ENCODE results near the gene TMEM205. TPM values are rescaled to one million over a fixed set of nuclear protein-coding genes. Genes with fewer than 3 reads are reported as not detected.

The TMEM205 gene
- 100 to 1,000 TPM; 101 to 125 TPM for total RNA-seq
- 100 to 1,000 TPM; 129 to 166 TPM for polyA plus RNA-seq
- long read RNA-seq, donor 1, transcript TMEM205-203 (2 exons, 1,147 nt) = minor isoform, 13 of 66 reads
- long read RNA-seq, donor 1, transcript TMEM205-210 (4 exons, 840 nt) = minor isoform, 8 of 66 reads
- long read RNA-seq, donor 1, transcript TMEM205-201 (3 exons, 1,034 nt) = minor isoform, 9 of 66 reads
- long read RNA-seq, donor 1, transcript TMEM205-216 (4 exons, 792 nt) = major isoform, 28 of 66 reads
- long read RNA-seq, donor 1, partial matches to known transcripts = 0 of 66 reads
- long read RNA-seq, donor 1, other reads (novel, unspliced or antisense) = 0 of 66 reads
- long read RNA-seq, donor 2, transcript TMEM205-216 (4 exons, 792 nt) = major isoform, 16 of 36 reads
- long read RNA-seq, donor 2, transcript TMEM205-203 (2 exons, 1,147 nt) = minor isoform, 8 of 36 reads
- long read RNA-seq, donor 2, partial matches to known transcripts = 0 of 36 reads
- long read RNA-seq, donor 2, other reads (novel, unspliced or antisense) = 0 of 36 reads
- long read RNA-seq, donor 3, transcript TMEM205-216 (4 exons, 792 nt) = major isoform, 22 of 38 reads
- long read RNA-seq, donor 3, partial matches to known transcripts = 0 of 38 reads
- long read RNA-seq, donor 3, other reads (novel, unspliced or antisense) = 0 of 38 reads
- long read RNA-seq, donor 4, transcript TMEM205-216 (4 exons, 792 nt) = major isoform, 15 of 35 reads
- long read RNA-seq, donor 4, partial matches to known transcripts = 7 of 35 reads
- long read RNA-seq, donor 4, other reads (novel, unspliced or antisense) = 0 of 35 reads
- long read RNA-seq, donor 5, transcript TMEM205-216 (4 exons, 792 nt) = major isoform, 39 of 82 reads
- long read RNA-seq, donor 5, transcript TMEM205-201 (3 exons, 1,034 nt) = minor isoform, 5 of 82 reads
- long read RNA-seq, donor 5, transcript TMEM205-203 (2 exons, 1,147 nt) = minor isoform, 10 of 82 reads
- long read RNA-seq, donor 5, transcript TMEM205-210 (4 exons, 840 nt) = minor isoform, 12 of 82 reads
- long read RNA-seq, donor 5, partial matches to known transcripts = 9 of 82 reads
- long read RNA-seq, donor 5, other reads (novel, unspliced or antisense) = 0 of 82 reads

- no peaks in the 10 kb centered on the region for H3K27me3 ChIP-seq (ENCODE audit: control insufficient read depth in 3 of 3, insufficient read depth in 3 of 3, low read length in 2 of 3)
- WGBS, 2 donors = 0 to 1% methylated on average over 50 of the region's 50 CpGs
- peak within 1 kb of the TSS; percentile 83 for H3K4me3 ChIP-seq
- peak within 1 kb of the TSS; percentile 55 to 85 for H3K27ac ChIP-seq (ENCODE audit: low read depth in 1 of 2, low read length in 1 of 2)
- no peak for TF ChIP-seq CTCF (IDR thresholded peaks at IDR 0.05; ENCODE audit: control extremely low read depth, extremely low read depth)
- peaks cover 5 to 19% (median 8%) of the 10 kb centered on the region in 5 donors for H3K4me1 ChIP-seq (ENCODE audit: control insufficient read depth in 5 of 5, insufficient read depth in 5 of 5, low read length in 5 of 5)
- peak; percentile 99 to 100 (median 99) for DNase-seq
- ATAC-seq (ENCODE audit: insufficient read depth, low FRiP score) = peak; percentile 95
- peaks cover 0 to 5% (median 2%) of the 10 kb centered on the region in 4 donors for H3K9me3 ChIP-seq (ENCODE audit: control insufficient read depth in 4 of 4, insufficient read depth in 3 of 4, low read length in 3 of 4)
- H3K36me3 ChIP-seq (ENCODE audit: control insufficient read depth in 4 of 4, insufficient read depth in 4 of 4, low read length in 4 of 4) = peaks cover 0 to 5% (median 3%) of the 10 kb centered on the region in 4 donors
- peak within 1 kb of the TSS; percentile 65 to 96 for H3K9ac ChIP-seq (ENCODE audit: insufficient read depth in 1 of 2, low read length in 2 of 2)
Measured at GRCh38 chr19:11346104-11346940, at the start of gene TMEM205, which contains the start of gene CCDC159. Gene TMEM205 (minus strand): TSS chr19:11346268. CDS start chr19:11345619, 649 bp downstream. Gene CCDC159 (plus strand): TSS chr19:11346519. CDS start chr19:11346607, 88 bp downstream.

GRCh38 chr19:11390933-11391680 lies 45.0 kb upstream of the TMEM205 start:
- H3K27me3 ChIP-seq (ENCODE audit: control insufficient read depth in 3 of 3, insufficient read depth in 3 of 3, low read length in 2 of 3) = no peaks in the 10 kb centered on the region
- 73 to 82% methylated on average over 4 of the region's 4 CpGs for WGBS, 2 donors
- DNase-seq (no peak), ATAC-seq (ENCODE audit: insufficient read depth, low FRiP score) (no peak)
- no peak overlapping the region for H3K9ac ChIP-seq (ENCODE audit: insufficient read depth in 1 of 2, low read length in 2 of 2)
- peaks cover 0 to 2% (median 0%) of the 10 kb centered on the region in 5 donors for H3K4me1 ChIP-seq (ENCODE audit: control insufficient read depth in 5 of 5, insufficient read depth in 5 of 5, low read length in 5 of 5)
- H3K36me3 ChIP-seq (ENCODE audit: control insufficient read depth in 4 of 4, insufficient read depth in 4 of 4, low read length in 4 of 4) = peaks cover 0 to 6% (median 0%) of the 10 kb centered on the region in 4 donors
- peaks cover 0 to 3% (median 0%) of the 10 kb centered on the region in 4 donors for H3K9me3 ChIP-seq (ENCODE audit: control insufficient read depth in 4 of 4, insufficient read depth in 3 of 4, low read length in 3 of 4)
- no peak overlapping the region for H3K4me3 ChIP-seq
- H3K27ac ChIP-seq (ENCODE audit: low read depth in 1 of 2, low read length in 1 of 2) = no peak overlapping the region
- TF ChIP-seq CTCF (IDR thresholded peaks at IDR 0.05; ENCODE audit: control extremely low read depth, extremely low read depth) = no peak

GRCh38 chr19:11390359-11390758 lies 44.3 kb upstream of the TMEM205 start:
- TF ChIP-seq CTCF (IDR thresholded peaks at IDR 0.05; ENCODE audit: control extremely low read depth, extremely low read depth) = no peak
- no peak overlapping the region for H3K4me3 ChIP-seq
- no peak overlapping the region for H3K27ac ChIP-seq (ENCODE audit: low read depth in 1 of 2, low read length in 1 of 2)
- no peak overlapping the region for H3K9ac ChIP-seq (ENCODE audit: insufficient read depth in 1 of 2, low read length in 2 of 2)
- H3K27me3 ChIP-seq (ENCODE audit: control insufficient read depth in 3 of 3, insufficient read depth in 3 of 3, low read length in 2 of 3) = no peaks in the 10 kb centered on the region
- peaks cover 0 to 6% (median 0%) of the 10 kb centered on the region in 4 donors for H3K36me3 ChIP-seq (ENCODE audit: control insufficient read depth in 4 of 4, insufficient read depth in 4 of 4, low read length in 4 of 4)
- WGBS, 2 donors = 96 to 100% methylated on average over 2 of the region's 2 CpGs
- ATAC-seq (ENCODE audit: insufficient read depth, low FRiP score) = no peak
- peaks cover 0 to 3% (median 0%) of the 10 kb centered on the region in 4 donors for H3K9me3 ChIP-seq (ENCODE audit: control insufficient read depth in 4 of 4, insufficient read depth in 3 of 4, low read length in 3 of 4)
- DNase-seq = no peak
- peaks cover 0 to 2% (median 0%) of the 10 kb centered on the region in 5 donors for H3K4me1 ChIP-seq (ENCODE audit: control insufficient read depth in 5 of 5, insufficient read depth in 5 of 5, low read length in 5 of 5)

Data from lung (tissue), 16 donors.